Epithelial cell of proximal tubule (primary cell): ENCODE results near the gene FANCI. TPM values are rescaled to one million over a fixed set of nuclear protein-coding genes. Genes with fewer than 3 reads are reported as not detected.

Source experiments
- DNase-seq: peaks from one replicate; pipeline ENCODE4 v3.0.0-alpha.2; 2011; ENCODE audit warnings: low read depth
- H3K4me3 ChIP-seq: 2 replicates; pipeline ENCODE4 v1.5.1; 2011; ENCODE audit warnings: low read depth, mild to moderate bottlenecking, low read length
- total RNA-seq: library from RNA; depleted of rRNA; stranded (reverse); fragments of >200 nt; gene quantifications from 2 replicates; pipeline ENCODE4 v1.2.3, GENCODE V29; 2015
- TF ChIP-seq, protein P1 (sequence below): conservative IDR thresholded peaks from 2 replicates; pipeline ENCODE4 v1.5.1; 2012; ENCODE audit warnings: low read depth, mild to moderate bottlenecking, low read length

FANCI gene
- total RNA-seq, 1 donor from 2014 or later: 49.4 TPM

DNA sequence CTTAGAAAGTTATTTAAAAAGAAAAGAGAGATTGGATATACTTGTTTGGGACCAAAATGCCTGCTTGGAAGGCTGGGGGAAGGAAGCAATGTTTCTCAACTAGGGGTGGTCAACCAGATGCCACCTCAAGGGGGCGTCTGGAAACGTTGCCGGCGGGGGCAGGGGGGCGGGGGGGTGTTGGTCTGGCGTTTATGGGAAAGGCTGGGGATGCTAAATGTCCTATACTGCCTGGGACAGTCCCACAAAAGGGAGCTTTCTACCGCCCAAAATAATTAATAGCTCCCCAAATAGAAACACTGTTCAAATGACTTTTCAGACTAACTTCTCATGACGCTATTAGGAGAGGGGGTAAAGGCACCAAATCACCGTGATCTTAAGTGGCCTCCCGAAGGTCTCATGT is 88.7 kb downstream of the FANCI start:
- TF ChIP-seq, protein P1, sequence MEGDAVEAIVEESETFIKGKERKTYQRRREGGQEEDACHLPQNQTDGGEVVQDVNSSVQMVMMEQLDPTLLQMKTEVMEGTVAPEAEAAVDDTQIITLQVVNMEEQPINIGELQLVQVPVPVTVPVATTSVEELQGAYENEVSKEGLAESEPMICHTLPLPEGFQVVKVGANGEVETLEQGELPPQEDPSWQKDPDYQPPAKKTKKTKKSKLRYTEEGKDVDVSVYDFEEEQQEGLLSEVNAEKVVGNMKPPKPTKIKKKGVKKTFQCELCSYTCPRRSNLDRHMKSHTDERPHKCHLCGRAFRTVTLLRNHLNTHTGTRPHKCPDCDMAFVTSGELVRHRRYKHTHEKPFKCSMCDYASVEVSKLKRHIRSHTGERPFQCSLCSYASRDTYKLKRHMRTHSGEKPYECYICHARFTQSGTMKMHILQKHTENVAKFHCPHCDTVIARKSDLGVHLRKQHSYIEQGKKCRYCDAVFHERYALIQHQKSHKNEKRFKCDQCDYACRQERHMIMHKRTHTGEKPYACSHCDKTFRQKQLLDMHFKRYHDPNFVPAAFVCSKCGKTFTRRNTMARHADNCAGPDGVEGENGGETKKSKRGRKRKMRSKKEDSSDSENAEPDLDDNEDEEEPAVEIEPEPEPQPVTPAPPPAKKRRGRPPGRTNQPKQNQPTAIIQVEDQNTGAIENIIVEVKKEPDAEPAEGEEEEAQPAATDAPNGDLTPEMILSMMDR: peak; percentile 48
- no peak for DNase-seq
- peak overlapping the region; percentile 3 for H3K4me3 ChIP-seq

DNA sequence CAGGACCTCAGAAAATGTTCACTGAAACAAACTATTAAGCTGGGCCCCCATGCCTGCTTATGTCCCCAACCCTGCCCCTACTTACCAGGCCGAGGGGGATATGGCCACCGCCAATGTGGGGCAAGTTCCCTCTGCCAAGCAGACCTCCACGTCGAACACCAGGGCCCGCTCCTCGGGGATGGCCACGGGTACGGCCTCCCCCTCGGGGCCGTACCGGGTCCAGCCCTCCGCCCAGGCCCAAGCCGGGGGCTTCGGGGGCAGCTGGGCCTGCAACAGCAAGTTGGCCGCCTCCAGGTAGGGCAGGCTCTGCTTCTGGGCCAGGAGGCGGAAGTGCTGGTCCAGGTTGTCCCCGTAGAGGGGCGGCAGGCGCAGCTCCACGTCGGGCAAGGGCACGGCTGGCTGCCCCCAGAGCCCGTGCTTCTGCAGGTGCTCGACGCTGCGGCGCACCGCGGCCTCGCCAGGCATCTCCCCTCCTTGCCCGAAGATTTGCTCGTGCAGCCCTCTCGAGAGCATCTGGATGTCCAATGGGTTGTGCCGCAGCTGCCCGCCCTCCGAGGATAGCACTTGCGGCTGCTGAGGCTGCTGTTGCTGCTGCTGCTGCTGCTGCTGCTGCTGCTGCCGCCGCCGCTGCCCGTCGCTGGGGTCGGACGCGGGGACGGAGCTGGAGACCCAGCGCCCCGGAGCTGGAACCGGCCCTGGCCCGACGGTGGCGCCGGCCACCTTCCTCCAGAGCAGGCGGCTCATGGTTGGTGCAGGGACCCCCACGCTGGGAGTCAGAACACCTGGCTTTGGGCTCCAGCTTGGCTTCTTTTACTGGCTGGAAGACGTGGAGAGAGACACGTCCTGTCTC is 89.5 kb downstream of the FANCI start:
- H3K4me3 ChIP-seq: peak overlapping the region; percentile 93
- TF ChIP-seq, protein P1: no peak

GRCh38 chr15:89333959-89334509 is 90.3 kb downstream of the FANCI start:
- H3K4me3 ChIP-seq: peak overlapping the region; percentile 93
- DNase-seq: no peak
- TF ChIP-seq, protein P1: no peak

More for the DNA sequence above, 89.5 kb downstream of the FANCI start:
- DNase-seq: no peak

DNA sequence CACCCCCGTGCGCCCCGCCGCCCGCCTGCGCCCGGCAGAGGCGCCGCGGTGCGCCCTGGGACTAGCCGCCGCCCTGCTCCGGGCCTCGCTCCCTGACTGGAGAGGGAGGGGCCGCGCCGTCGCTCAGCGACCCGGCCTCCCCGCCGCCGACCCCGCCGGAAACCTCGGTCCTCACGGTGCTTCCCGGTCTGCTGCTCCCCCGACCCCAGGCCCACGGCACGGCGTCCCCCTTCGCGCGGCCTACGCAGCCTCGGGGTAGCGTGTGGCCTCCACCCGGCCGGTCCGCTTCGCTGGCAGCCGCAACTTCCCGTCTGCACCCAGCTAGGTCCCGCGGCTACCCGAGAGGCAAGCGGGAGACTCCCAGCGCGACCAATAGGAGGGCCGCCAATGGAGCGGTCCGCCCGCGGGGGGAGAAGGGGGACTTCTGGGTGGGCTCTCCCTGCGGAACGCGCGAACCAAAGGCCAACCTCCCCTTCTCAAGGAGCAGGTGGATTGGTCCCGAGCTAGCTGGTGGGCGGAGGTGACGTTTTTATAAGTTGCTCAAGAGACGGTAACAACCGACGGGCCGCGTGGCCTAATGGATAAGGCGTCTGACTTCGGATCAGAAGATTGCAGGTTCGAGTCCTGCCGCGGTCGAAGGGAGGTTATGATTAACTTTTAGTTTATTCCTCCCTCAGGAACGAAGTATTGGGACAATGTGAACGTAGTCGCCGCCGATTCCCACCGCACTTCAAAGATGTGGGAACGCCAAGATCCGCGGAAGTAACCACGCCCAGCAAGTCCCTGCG is 90.9 kb downstream of the FANCI start, which contains the start of gene POLG:
Gene POLG, minus strand, starts transcription at position 315 of the 788 bp plus-strand sequence. CDS start 1,070 bp downstream, outside the sequence.
- TF ChIP-seq, protein P1: no peak
- H3K4me3 ChIP-seq: peak within 1 kb of the TSS; percentile 93
- peak; percentile 92 for DNase-seq

DNA sequence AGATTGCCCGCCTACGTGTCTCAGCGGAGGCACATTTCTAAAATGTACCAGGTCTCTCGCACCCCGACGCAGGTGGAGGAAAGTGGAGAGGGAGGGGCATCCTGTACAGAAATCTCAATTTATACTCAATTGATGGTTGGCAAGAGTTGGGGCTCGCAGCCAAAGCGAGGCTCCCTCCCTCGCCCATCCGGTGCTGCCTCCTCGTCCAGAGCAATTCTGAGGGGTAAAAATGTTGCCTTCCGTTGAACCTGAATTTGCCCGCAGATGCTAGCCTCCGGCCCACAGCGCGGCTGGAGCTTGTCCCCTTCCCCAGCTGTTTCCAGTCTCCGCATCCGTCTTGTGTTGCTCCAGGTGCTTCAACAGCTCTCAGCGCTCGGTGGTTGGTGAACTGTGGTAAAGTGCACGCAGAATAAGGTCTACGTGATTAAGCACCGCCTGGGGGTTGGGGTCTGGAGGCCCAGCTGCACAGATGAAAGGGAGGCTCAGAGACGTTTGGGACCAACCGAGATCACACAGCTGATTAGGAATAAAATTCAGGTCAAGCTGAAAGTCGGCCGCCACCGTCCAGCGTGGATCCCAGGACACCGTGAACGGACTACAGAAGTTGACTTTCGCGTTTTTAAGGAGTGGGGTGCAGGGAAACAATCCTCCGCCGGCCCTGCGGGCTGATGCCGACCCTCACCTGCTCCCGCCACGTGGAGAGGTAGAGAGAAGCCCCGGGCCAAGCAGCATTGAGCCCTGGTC is 91.7 kb downstream of the FANCI start:
- no peak for DNase-seq
- H3K4me3 ChIP-seq: peak overlapping the region; percentile 52
- TF ChIP-seq, protein P1: no peak

DNA sequence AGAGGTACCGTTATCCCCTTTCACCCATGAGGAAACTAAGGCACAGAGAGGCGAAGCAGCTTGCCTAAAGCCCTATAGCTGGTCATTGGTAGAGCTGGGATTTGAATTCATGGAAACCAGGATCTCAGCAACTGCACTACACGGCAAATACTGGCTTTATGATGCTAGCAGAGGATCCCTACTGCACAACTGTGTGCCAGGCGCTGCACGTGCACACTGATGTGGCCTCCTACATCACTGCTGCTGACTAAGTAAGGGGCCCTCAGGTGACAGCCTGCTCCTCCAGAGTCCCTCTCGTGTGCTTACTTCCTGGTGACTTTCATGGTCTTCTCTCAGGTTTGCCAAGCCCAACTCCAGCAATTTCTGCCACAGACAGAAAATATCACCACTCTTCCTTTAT is 94.3 kb downstream of the FANCI start:
- TF ChIP-seq, protein P1: no peak
- no peak for DNase-seq
- no peak overlapping the region for H3K4me3 ChIP-seq
